MG63 (cell line): ENCODE measurements around the gene SERINC2. TPM values are rescaled to one million over a fixed set of nuclear protein-coding genes. Genes with fewer than 3 reads are reported as not detected.

Source experiments
- DNase-seq: peaks from one replicate; pipeline ENCODE4 v3.0.0-alpha.2; 2020
- H3K27me3 ChIP-seq: fragments of 250-450 bp; sonication (Bioruptor Pico); 2 replicates; pipeline ENCODE4 v1.5.1; 2020; ENCODE audit warnings: mild to moderate bottlenecking, moderate library complexity
- H3K36me3 ChIP-seq: fragments of 250-450 bp; sonication (Bioruptor Pico); 2 replicates; pipeline ENCODE4 v1.5.1; 2020; ENCODE audit warnings: mild to moderate bottlenecking, moderate library complexity
- H3K4me3 ChIP-seq: fragments of 250-450 bp; sonication (Bioruptor Pico); 2 replicates; pipeline ENCODE4 v1.5.1; 2020; ENCODE audit warnings: mild to moderate bottlenecking, moderate library complexity
- H3K9me3 ChIP-seq: fragments of 250-450 bp; sonication (Bioruptor Pico); 2 replicates; pipeline ENCODE4 v1.5.1; 2020; ENCODE audit warnings: mild to moderate bottlenecking, moderate library complexity
- total RNA-seq: library from RNA; depleted of rRNA; stranded (reverse); fragments of >200 nt; shearing (Covaris generic); gene quantifications from 2 replicates; pipeline ENCODE4 v1.2.3, GENCODE V29; 2014; ENCODE audit warnings: low replicate concordance

The SERINC2 gene
- total RNA-seq, 1 experiment from 2014 or later: 32.4 TPM

DNA sequence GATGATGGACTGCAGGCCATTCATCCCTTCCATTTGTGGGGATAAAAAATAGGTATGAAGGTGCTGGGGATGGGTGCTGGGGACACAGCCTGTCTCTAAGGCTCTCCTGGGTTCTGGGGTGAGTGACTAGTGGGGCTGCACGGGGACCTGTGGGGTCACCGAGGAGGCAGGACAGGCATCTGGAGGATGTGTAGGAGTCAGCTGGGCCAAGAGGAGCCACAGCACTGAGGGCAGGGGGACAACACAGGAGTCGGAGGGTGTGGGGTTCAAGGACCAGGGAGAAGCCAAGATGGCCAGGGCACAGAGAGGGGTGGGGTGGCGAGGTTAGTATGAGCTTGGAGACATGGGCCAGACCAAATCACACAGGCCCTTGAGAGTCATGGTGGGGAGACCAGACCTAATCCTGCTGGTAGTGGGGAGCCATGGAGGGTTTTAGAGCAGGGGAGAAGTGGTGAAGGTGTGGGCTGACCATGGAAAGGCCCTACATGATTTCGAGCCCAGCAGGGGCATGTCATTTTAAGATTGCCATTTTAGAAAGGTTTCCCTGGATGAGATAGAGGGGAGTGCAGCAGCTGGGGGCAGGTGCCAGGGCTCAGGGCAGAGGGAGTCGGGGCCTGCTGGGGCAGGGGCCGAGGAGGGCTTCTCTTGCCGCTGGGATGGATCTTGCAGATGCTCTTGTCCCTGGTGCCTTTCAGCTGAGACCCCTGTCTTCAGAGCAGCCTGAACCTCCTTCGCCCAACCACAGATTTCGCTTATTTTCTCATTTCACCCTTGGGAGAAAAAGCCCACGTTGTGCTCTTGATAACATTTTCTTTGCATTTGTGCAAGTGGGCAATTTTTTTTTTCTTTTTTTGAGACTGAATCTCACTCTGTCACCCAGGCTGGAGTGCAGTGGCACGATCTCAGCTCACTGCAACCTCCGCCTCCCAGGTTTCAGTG is 22.7 kb downstream of the SERINC2 start:
- no peaks in the 10 kb centered on the region for H3K9me3 ChIP-seq
- H3K27me3 ChIP-seq: no peaks in the 10 kb centered on the region
- DNase-seq: no peak
- no peak overlapping the region for H3K4me3 ChIP-seq
- H3K36me3 ChIP-seq: peaks cover 22% of the 10 kb centered on the region

DNA sequence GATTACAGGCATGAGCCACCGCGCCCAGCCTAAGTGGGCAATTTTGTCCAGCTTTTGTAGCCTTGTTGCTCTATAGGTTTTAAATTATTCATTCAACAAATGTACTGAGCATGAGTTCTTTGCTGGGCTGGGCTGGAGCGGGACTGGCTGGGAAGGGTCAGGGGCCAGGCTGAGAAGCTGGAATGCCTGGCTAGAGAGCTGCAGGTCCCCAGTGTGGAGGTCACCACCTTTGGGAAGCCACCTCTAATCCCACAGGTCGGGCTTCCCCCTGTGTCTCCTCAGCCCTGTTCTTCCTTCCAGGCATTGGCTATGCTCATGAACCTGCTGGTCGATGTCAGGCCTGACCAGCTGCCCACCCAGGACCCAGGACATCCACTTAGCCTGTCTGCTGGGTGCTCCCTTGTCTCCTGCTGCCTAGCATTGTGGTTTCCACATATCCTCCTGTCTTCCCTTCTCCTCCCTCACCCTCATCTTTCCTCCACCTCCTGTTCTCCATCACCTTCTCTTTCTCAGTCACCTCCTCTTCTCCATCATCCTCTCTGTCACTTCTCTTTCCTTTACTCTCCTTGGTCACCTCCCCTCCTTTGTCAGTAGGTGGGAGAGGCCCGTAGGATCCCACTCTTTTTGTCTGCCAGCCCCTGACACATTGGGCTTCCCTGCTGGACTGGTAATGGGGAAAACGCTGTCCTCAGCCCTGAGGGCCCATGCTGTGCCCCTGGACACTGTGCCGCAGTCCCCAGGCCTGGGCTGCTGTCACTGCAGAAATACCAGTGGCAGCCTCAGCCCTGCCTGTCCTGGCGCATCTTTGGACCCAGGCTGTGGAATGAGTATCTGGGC is 23.8 kb downstream of the SERINC2 start:
- Histone ChIP-seq H3K9me3 (no peaks in the 10 kb centered on the region), H3K27me3 (no peaks in the 10 kb centered on the region), H3K36me3 (peaks cover 15% of the 10 kb centered on the region), H3K4me3 (no peak overlapping the region)
- no peak for DNase-seq

DNA sequence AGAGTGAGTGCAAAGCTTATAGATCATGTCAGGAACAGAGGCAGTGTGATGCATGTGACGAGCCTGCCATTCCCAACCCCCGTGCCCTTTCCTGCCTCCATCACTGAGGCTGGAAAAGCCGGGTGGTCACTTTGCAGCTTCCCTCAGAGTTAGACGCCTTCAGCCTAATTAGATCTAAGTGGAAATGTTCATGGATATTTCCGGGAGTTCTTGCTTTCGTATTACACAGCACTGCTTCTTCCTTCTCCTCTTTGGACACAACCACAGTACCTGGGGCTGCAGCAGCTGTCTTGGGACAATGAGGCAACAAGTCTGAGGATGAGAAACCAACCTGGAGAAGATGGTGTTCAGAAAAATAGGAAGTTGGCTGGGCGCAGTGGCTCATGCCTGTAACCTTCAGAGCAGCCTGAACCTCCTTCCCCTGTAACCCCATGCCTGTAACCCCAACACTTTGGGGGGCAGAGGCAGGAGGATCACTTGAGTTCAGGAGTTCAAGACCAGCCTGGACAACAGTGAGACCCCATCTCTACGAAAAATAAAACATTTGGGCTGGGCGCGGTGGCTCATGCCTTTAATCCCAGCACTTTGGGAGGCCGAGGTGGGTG is 24.5 kb downstream of the SERINC2 start:
- H3K9me3 ChIP-seq: no peaks in the 10 kb centered on the region
- no peaks in the 10 kb centered on the region for H3K27me3 ChIP-seq
- DNase-seq: no peak
- H3K4me3 ChIP-seq: no peak overlapping the region
- H3K36me3 ChIP-seq: peaks cover 12% of the 10 kb centered on the region

DNA sequence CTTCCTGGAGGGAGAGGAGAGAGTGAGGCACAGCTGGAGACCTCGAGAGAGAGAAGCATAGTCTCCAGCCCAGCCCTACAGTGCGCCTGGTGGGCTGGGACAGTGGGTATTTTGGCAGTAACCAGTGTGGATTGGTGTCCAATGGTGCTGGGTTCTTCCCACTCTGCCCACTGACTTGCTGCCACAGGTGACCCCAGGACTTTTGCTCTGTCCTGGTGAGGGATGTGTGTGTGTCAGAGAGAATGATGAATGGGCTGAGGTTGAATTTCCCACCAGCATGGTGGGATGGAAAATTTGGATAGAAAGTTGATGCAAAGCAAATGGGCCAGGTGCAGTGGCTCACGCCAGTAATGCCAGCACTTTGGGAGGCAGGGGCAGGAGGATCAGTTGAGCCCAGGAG is 26.3 kb downstream of the SERINC2 start:
- no peak overlapping the region for H3K4me3 ChIP-seq

GRCh38 chr1:31441073-31441472 is 28.1 kb downstream of the SERINC2 start:
- H3K9me3 ChIP-seq: no peaks in the 10 kb centered on the region
- H3K4me3 ChIP-seq: no peak overlapping the region
- H3K36me3 ChIP-seq: no peaks in the 10 kb centered on the region
- H3K27me3 ChIP-seq: no peaks in the 10 kb centered on the region
- DNase-seq: no peak

More for the DNA sequence above, 26.3 kb downstream of the SERINC2 start:
- DNase-seq: no peak
- Histone ChIP-seq H3K27me3 (no peaks in the 10 kb centered on the region), H3K36me3 (no peaks in the 10 kb centered on the region), H3K9me3 (no peaks in the 10 kb centered on the region)

DNA sequence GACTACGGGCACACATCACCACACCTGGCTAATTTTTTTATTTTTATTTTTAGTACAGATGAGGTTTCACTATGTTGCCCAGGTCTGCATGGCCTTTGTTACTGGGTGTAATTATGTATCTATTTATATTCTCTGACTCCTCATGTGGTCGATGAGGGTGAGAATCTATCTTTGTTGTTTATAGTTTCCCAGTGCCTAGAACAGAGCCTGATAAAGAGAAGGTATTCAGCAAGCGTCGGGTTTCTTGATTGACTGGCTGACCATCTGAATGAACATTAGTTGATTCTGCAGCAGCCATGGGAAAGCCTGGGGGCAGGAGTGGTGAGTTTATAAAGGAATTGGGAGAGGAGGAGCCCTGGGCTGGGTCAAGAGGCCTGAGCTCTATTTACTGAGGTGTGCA is 28.5 kb downstream of the SERINC2 start:
- no peak for DNase-seq
- no peaks in the 10 kb centered on the region for H3K36me3 ChIP-seq

DNA sequence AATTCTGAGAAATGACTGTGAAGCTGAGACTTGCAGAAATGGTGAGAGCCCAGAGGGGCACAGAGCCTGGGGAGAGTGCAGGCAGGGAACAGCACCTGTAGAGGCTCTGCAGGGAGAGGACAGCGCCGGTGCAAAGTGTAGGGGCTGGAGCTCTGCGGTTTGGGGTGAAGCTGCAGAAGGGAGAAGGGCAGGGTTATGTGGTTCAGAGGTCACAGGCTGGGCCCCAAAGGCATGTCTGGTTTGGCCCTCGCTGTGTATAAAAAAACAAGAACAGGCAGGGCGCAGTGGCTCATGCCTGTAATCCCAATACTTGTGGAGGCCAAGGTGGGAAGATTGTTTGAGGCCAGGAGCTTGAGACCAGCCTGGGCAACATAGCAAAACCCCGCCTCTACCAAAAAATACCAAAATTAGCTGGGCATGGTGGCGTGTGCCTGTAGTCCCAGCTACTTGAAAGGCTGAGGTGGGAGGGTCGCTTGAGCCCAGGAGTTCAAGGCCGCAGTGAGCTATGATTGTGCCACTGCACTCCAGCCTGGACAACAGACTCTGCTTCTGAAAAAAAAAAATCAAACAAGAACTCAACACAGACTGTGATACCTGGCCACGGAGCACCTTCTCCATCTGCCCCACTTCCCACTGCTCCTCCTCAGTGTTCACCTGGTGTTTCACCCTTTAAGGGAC is 29.1 kb downstream of the SERINC2 start:
- DNase-seq: no peak
- Histone ChIP-seq H3K36me3 (no peaks in the 10 kb centered on the region), H3K9me3 (no peaks in the 10 kb centered on the region), H3K27me3 (no peaks in the 10 kb centered on the region), H3K4me3 (no peak overlapping the region)

More for the DNA sequence above, 28.5 kb downstream of the SERINC2 start:
- H3K9me3 ChIP-seq: no peaks in the 10 kb centered on the region
- no peak overlapping the region for H3K4me3 ChIP-seq
- no peaks in the 10 kb centered on the region for H3K27me3 ChIP-seq

GRCh38 chr1:31442648-31442994 is 29.6 kb downstream of the SERINC2 start:
- Histone ChIP-seq H3K36me3 (no peaks in the 10 kb centered on the region), H3K9me3 (no peaks in the 10 kb centered on the region), H3K27me3 (no peaks in the 10 kb centered on the region), H3K4me3 (no peak overlapping the region)
- DNase-seq: no peak

- DNase-seq: no peak
- Histone ChIP-seq H3K27me3 (no peaks in the 10 kb centered on the region), H3K9me3 (no peaks in the 10 kb centered on the region), H3K4me3 (no peak overlapping the region), H3K36me3 (no peaks in the 10 kb centered on the region)
Observed at GRCh38 chr1:31443673-31444072, 30.7 kb downstream of the SERINC2 start.

- no peaks in the 10 kb centered on the region for H3K36me3 ChIP-seq
- DNase-seq: no peak
- no peaks in the 10 kb centered on the region for H3K27me3 ChIP-seq
- H3K4me3 ChIP-seq: no peak overlapping the region
- H3K9me3 ChIP-seq: no peaks in the 10 kb centered on the region
Observed at GRCh38 chr1:31444725-31445448, 31.9 kb downstream of the SERINC2 start.

DNA sequence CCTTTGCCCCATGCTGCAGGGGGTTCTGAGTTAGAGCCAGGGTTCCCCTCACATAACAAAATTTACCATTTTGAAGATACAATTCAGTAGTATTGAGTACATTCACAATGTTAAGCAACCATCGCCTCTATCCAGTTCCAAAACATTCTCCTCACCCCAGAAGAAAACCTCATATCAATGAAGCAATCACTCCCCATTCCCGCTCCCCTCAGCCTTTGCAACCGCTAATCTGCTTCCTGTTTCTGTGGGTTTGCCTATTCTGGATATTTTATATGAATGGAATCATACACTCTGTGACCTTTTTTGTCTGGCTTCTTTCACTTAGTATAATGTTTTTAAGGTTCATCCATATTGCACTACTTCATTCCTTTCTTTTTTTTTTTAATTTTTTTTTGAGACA is 32.9 kb downstream of the SERINC2 start:
- Histone ChIP-seq H3K9me3 (no peaks in the 10 kb centered on the region), H3K27me3 (no peaks in the 10 kb centered on the region), H3K36me3 (no peaks in the 10 kb centered on the region), H3K4me3 (no peak overlapping the region)
- no peak for DNase-seq

GRCh38 chr1:31447210-31447609 is 34.2 kb downstream of the SERINC2 start:
- no peak for DNase-seq
- H3K36me3 ChIP-seq: no peaks in the 10 kb centered on the region
- H3K4me3 ChIP-seq: no peak overlapping the region

DNA sequence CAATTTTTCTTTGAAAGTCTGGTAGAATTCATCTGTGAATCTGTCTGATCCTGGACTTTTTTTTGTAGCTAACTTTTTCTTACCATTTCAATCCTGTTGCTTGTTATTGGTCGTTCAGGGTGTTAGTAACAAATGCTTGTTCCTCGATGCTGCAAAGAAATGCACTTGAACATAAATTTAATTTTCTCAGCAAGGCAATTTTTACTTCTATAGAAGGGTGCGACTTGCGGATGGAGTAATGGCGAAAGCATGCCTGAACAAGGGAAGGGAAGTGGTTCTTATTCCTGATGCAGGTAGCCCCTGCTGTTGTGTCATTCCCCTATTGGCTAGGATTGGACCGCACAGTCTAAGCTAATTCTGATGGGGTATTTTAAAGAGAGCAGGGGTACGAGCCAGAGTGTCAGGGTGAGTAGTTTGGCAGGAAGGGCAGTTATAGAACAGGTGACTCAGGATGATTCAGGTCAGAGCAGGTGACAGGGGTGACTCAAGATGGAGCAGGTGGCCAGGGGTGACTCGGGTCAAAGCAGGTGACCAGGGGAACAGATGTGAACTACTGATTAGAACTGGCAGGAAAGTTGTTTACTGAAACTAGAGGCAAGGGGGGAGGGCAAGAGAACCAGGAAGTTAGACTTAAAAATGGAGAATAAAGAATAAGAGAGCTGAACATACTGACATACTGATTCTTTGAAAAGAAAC is 40.5 kb downstream of the SERINC2 start:
- no peak for DNase-seq
- H3K36me3 ChIP-seq: no peaks in the 10 kb centered on the region
- H3K4me3 ChIP-seq: no peak overlapping the region
- no peaks in the 10 kb centered on the region for H3K27me3 ChIP-seq
- H3K9me3 ChIP-seq: peaks cover 32% of the 10 kb centered on the region

More at GRCh38 chr1:31447210-31447609, 34.2 kb downstream of the SERINC2 start:
- Histone ChIP-seq H3K9me3 (0 out of 2 replicates have a peak, but pooled peaks cover 4% of the 10 kb centered on the region), H3K27me3 (no peaks in the 10 kb centered on the region)

- DNase-seq: no peak
- Histone ChIP-seq H3K27me3 (no peaks in the 10 kb centered on the region; the same call in 1 of the 2 replicates), H3K36me3 (no peaks in the 10 kb centered on the region), H3K4me3 (no peak overlapping the region), H3K9me3 (peaks cover 30% of the 10 kb centered on the region)
Observed at GRCh38 chr1:31458287-31458896, 45.4 kb downstream of the SERINC2 start.

DNA sequence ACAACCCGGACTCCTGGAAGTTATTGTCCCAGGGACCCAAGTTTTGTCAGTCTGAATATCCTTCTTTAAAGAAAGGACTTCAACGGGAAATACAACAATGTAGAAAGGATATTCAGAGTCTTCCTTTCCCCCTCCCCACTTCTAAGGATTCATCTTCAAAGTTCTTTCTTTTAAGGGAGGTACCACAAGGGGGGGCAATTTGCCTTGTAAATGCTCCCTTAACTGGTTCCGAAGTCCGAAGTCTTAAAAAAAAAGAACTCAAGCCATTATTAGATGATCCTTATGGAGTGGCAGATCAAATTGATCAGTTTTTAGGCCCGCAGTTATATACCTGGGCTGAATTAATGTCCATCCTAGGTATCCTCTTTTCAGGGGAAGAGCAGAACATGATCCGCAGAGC is 47.0 kb downstream of the SERINC2 start:
- no peak for DNase-seq
- H3K4me3 ChIP-seq: no peak overlapping the region
- H3K9me3 ChIP-seq: peaks cover 28% of the 10 kb centered on the region
- H3K36me3 ChIP-seq: no peaks in the 10 kb centered on the region
- no peaks in the 10 kb centered on the region; the same call in 1 of the 2 replicates for H3K27me3 ChIP-seq
